CD8-positive, alpha-beta memory T cell (primary cell): Measurements from ENCODE around the gene VPS4A. TPM values are rescaled to one million over a fixed set of nuclear protein-coding genes. Genes with fewer than 3 reads are reported as not detected.
A peak's percentile ranks its signal among the peaks of the same experiment; 100 is the strongest.

Experiments
- CTCF ChIA-PET: fragments of 350-600 bp; sonication (Branson Sonifier 250); formaldehyde crosslinking; loops from one replicate; lab custom pipeline; 2021; ENCODE audit warnings: antibody characterized with exemption; lab: Charles Lee
- POLR2A ChIA-PET: fragments of 350-600 bp; sonication (Branson Sonifier 250); formaldehyde crosslinking; loops from one replicate; lab custom pipeline; 2021; ENCODE audit warnings: antibody characterized with exemption; lab: Charles Lee
- DNase-seq, 5 donors: peaks; one replicate each; pipeline versions ENCODE4 v3.0.0 to v3.0.0-alpha.2; 2020 to 2022; ENCODE audit warnings: mixed read lengths in 1 of 5
- H3K27ac ChIP-seq: one replicate; pipeline ENCODE4 v1.7.0; 2013; ENCODE audit warnings: low read depth, mild to moderate bottlenecking, low read length, moderate library complexity
- H3K27me3 ChIP-seq: 2 replicates; pipeline ENCODE4 v1.7.0; 2013; ENCODE audit warnings: low read length, mild to moderate bottlenecking; ENCODE audit not compliant: insufficient read depth, poor library complexity, severe bottlenecking
- H3K36me3 ChIP-seq: 2 replicates; pipeline ENCODE4 v1.7.0; 2013; ENCODE audit warnings: mild to moderate bottlenecking, low read length, moderate library complexity; ENCODE audit not compliant: insufficient read depth
- H3K4me1 ChIP-seq: 2 replicates; pipeline ENCODE4 v1.7.0; 2013; ENCODE audit warnings: mild to moderate bottlenecking, low read length, moderate library complexity; ENCODE audit not compliant: insufficient read depth
- H3K4me3 ChIP-seq: 2 replicates; pipeline ENCODE4 v1.7.0; 2013; ENCODE audit warnings: mild to moderate bottlenecking, low read length
- H3K9me3 ChIP-seq: 2 replicates; pipeline ENCODE4 v1.7.0; 2013; ENCODE audit warnings: mild to moderate bottlenecking, low read length
- H3K27ac Mint-ChIP-seq, 8 donors: one replicate each; pipeline ENCODE4 v1.8.0; 2020 to 2021; ENCODE audit warnings: mixed read lengths in 8 of 8, mild to moderate bottlenecking in 6 of 8, inconsistent platforms in 3 of 8, moderate library complexity in 3 of 8
- H3K27me3 Mint-ChIP-seq, 2 donors: one replicate each; pipeline ENCODE4 v1.8.0; 2020 to 2021; ENCODE audit warnings: mixed read lengths in 2 of 2, mild to moderate bottlenecking in 1 of 2, moderate library complexity in 1 of 2
- H3K36me3 Mint-ChIP-seq, 3 donors: one replicate each; pipeline ENCODE4 v1.8.0; 2020 to 2021; ENCODE audit warnings: mixed read lengths in 3 of 3, inconsistent platforms in 1 of 3, mild to moderate bottlenecking in 1 of 3
- H3K4me1 Mint-ChIP-seq, 3 donors: one replicate each; pipeline ENCODE4 v1.8.0; 2020 to 2021; ENCODE audit warnings: mixed read lengths in 3 of 3, inconsistent platforms in 1 of 3, mild to moderate bottlenecking in 1 of 3
- H3K4me3 Mint-ChIP-seq, 7 donors: one replicate each; pipeline ENCODE4 v1.8.0; 2020 to 2021; ENCODE audit warnings: mixed read lengths in 7 of 7, mild to moderate bottlenecking in 6 of 7, moderate library complexity in 4 of 7, inconsistent platforms in 2 of 7
- H3K9me3 Mint-ChIP-seq, 5 donors: one replicate each; pipeline ENCODE4 v1.8.0; 2020 to 2022; ENCODE audit warnings: mixed read lengths in 5 of 5, mild to moderate bottlenecking in 3 of 5, moderate library complexity in 2 of 5, inconsistent platforms in 1 of 5
- polyA plus RNA-seq: library from polyadenylated mRNA; unstranded; fragments of 300-500 nt; fragmentation: Illumina TruSeq; gene quantifications from one replicate; pipeline ENCODE4 v1.2.3, GENCODE V29; 2021
- total RNA-seq, 2 experiments: library from RNA; stranded (reverse); gene quantifications; one replicate each; pipeline ENCODE4 v1.2.3, GENCODE V29; 2021

VPS4A gene
- total and polyA plus RNA-seq, 3 experiments from 2014 or later: 35.7 to 48.1 (median 35.9) TPM

- H3K9me3 Mint-ChIP-seq: no peaks in the 10 kb centered on the region
- no peak overlapping the region for H3K27ac ChIP-seq
- H3K4me1 ChIP-seq: peaks cover 4% of the 10 kb centered on the region
- no peak overlapping the region for H3K4me3 ChIP-seq
- ChIA-PET CTCF (no interaction called here), POLR2A (interaction anchor here (0.7 kb wide), 1 partner anchor 10 kb away, joined by 4 read pairs; no protein-coding TSS in a partner anchor)
- H3K36me3 ChIP-seq: peaks cover 68% of the 10 kb centered on the region
- H3K4me3 Mint-ChIP-seq: peak overlapping the region in 1 of 7 donors; percentile 34
- peaks cover 4 to 91% (median 11%) of the 10 kb centered on the region in 3 donors for H3K36me3 Mint-ChIP-seq
- H3K27me3 ChIP-seq: no peaks in the 10 kb centered on the region
- H3K27me3 Mint-ChIP-seq: no peaks in the 10 kb centered on the region
- peaks cover 9 to 24% (median 14%) of the 10 kb centered on the region in 3 donors for H3K4me1 Mint-ChIP-seq
- no peaks in the 10 kb centered on the region for H3K9me3 ChIP-seq
- DNase-seq: no peak
- H3K27ac Mint-ChIP-seq: no peak overlapping the region
Measured at GRCh38 chr16:69318177-69318910, 7.2 kb downstream of the VPS4A start.

GRCh38 chr16:69318911-69319289 lies 7.8 kb downstream of the VPS4A start:
- Mint-ChIP-seq H3K27ac (no peak overlapping the region), H3K27me3 (no peaks in the 10 kb centered on the region), H3K4me1 (peaks cover 4 to 19% (median 8%) of the 10 kb centered on the region in 3 donors), H3K4me3 (no peak overlapping the region), H3K36me3 (peaks cover 4 to 91% (median 11%) of the 10 kb centered on the region in 3 donors), H3K9me3 (no peaks in the 10 kb centered on the region)
- H3K36me3 ChIP-seq: peaks cover 68% of the 10 kb centered on the region
- POLR2A ChIA-PET: no interaction called here
- no peak for DNase-seq
- CTCF ChIA-PET: no interaction called here
- no peaks in the 10 kb centered on the region for H3K27me3 ChIP-seq
- no peak overlapping the region for H3K27ac ChIP-seq
- H3K4me1 ChIP-seq: no peaks in the 10 kb centered on the region
- H3K4me3 ChIP-seq: no peak overlapping the region
- no peaks in the 10 kb centered on the region for H3K9me3 ChIP-seq

GRCh38 chr16:69319381-69319780 lies 8.2 kb downstream of the VPS4A start:
- Histone ChIP-seq H3K9me3 (no peaks in the 10 kb centered on the region), H3K36me3 (peaks cover 67% of the 10 kb centered on the region), H3K4me3 (no peak overlapping the region), H3K27me3 (no peaks in the 10 kb centered on the region), H3K27ac (no peak overlapping the region), H3K4me1 (no peaks in the 10 kb centered on the region)
- Mint-ChIP-seq H3K9me3 (no peaks in the 10 kb centered on the region), H3K27ac (peak overlapping the region in 2 of 8 donors; percentile 40 to 48), H3K36me3 (peaks cover 4 to 91% (median 11%) of the 10 kb centered on the region in 3 donors), H3K4me3 (no peak overlapping the region), H3K27me3 (no peaks in the 10 kb centered on the region), H3K4me1 (peaks cover 1 to 14% (median 3%) of the 10 kb centered on the region in 3 donors)
- no peak for DNase-seq
- ChIA-PET CTCF (no interaction called here), POLR2A (no interaction called here)

- H3K9me3 Mint-ChIP-seq: no peaks in the 10 kb centered on the region
- H3K27ac Mint-ChIP-seq: peak overlapping the region in 2 of 8 donors; percentile 40 to 48
- peaks cover 4 to 93% (median 11%) of the 10 kb centered on the region in 3 donors for H3K36me3 Mint-ChIP-seq
- no peaks in the 10 kb centered on the region for H3K27me3 ChIP-seq
- no peak overlapping the region for H3K4me3 Mint-ChIP-seq
- no peak for DNase-seq
- CTCF ChIA-PET: no interaction called here
- no peak overlapping the region for H3K4me3 ChIP-seq
- no peaks in the 10 kb centered on the region for H3K4me1 ChIP-seq
- POLR2A ChIA-PET: no interaction called here
- H3K4me1 Mint-ChIP-seq: peaks cover 0 to 11% (median 4%) of the 10 kb centered on the region in 3 donors
- no peak overlapping the region for H3K27ac ChIP-seq
- no peaks in the 10 kb centered on the region for H3K27me3 Mint-ChIP-seq
- H3K36me3 ChIP-seq: peaks cover 63% of the 10 kb centered on the region
- H3K9me3 ChIP-seq: no peaks in the 10 kb centered on the region
Measured at GRCh38 chr16:69319826-69320739, 8.9 kb downstream of the VPS4A start.

GRCh38 chr16:69320740-69321073 lies 9.6 kb downstream of the VPS4A start:
- Mint-ChIP-seq H3K36me3 (peaks cover 4 to 93% (median 9%) of the 10 kb centered on the region in 3 donors), H3K9me3 (no peaks in the 10 kb centered on the region), H3K27me3 (no peaks in the 10 kb centered on the region), H3K4me1 (peaks cover 1 to 14% (median 6%) of the 10 kb centered on the region in 3 donors), H3K4me3 (no peak overlapping the region), H3K27ac (peak overlapping the region in 1 of 8 donors; percentile 60)
- DNase-seq: no peak
- Histone ChIP-seq H3K27me3 (no peaks in the 10 kb centered on the region), H3K36me3 (peaks cover 61% of the 10 kb centered on the region), H3K4me3 (no peak overlapping the region), H3K4me1 (no peaks in the 10 kb centered on the region), H3K27ac (no peak overlapping the region), H3K9me3 (no peaks in the 10 kb centered on the region)
- ChIA-PET CTCF (no interaction called here), POLR2A (no interaction called here)

GRCh38 chr16:69321080-69321479 lies 9.9 kb downstream of the VPS4A start:
- CTCF ChIA-PET: no interaction called here

GRCh38 chr16:69322343-69322742 lies 11.2 kb downstream of the VPS4A start:
- no peaks in the 10 kb centered on the region for H3K27me3 Mint-ChIP-seq
- peaks cover 16 to 30% (median 16%) of the 10 kb centered on the region in 3 donors for H3K4me1 Mint-ChIP-seq
- H3K9me3 Mint-ChIP-seq: no peaks in the 10 kb centered on the region
- no peak overlapping the region for H3K4me3 Mint-ChIP-seq
- ChIA-PET CTCF (no interaction called here), POLR2A (interaction anchor here (0.6 kb wide), 1 partner anchor 271 kb away, joined by 4 read pairs; no protein-coding TSS in a partner anchor)
- Histone ChIP-seq H3K4me3 (no peak overlapping the region), H3K27me3 (no peaks in the 10 kb centered on the region), H3K9me3 (no peaks in the 10 kb centered on the region), H3K4me1 (peaks cover 16% of the 10 kb centered on the region), H3K36me3 (peaks cover 45% of the 10 kb centered on the region), H3K27ac (no peak overlapping the region)
- peaks cover 4 to 91% (median 7%) of the 10 kb centered on the region in 3 donors for H3K36me3 Mint-ChIP-seq
- H3K27ac Mint-ChIP-seq: peak overlapping the region in 2 of 8 donors; percentile 36 to 78
- no peak for DNase-seq

More at GRCh38 chr16:69321080-69321479, 9.9 kb downstream of the VPS4A start:
- no peak for DNase-seq
- H3K27ac ChIP-seq: no peak overlapping the region
- POLR2A ChIA-PET: no interaction called here
- H3K27me3 ChIP-seq: no peaks in the 10 kb centered on the region
- H3K27me3 Mint-ChIP-seq: no peaks in the 10 kb centered on the region
- H3K36me3 ChIP-seq: peaks cover 57% of the 10 kb centered on the region
- H3K4me1 ChIP-seq: peaks cover 4% of the 10 kb centered on the region
- H3K4me3 Mint-ChIP-seq: no peak overlapping the region
- H3K9me3 Mint-ChIP-seq: no peaks in the 10 kb centered on the region
- peak overlapping the region in 2 of 8 donors; percentile 17 to 54 for H3K27ac Mint-ChIP-seq
- no peak overlapping the region for H3K4me3 ChIP-seq
- H3K36me3 Mint-ChIP-seq: peaks cover 4 to 93% (median 8%) of the 10 kb centered on the region in 3 donors
- H3K9me3 ChIP-seq: no peaks in the 10 kb centered on the region
- peaks cover 5 to 17% (median 9%) of the 10 kb centered on the region in 3 donors for H3K4me1 Mint-ChIP-seq
